Spleen (tissue), 7 donors: ENCODE measurements around the gene MARCHF2.

Source experiments
- POLR2AphosphoS5 ChIP-seq, 3 donors: sonication (generic); formaldehyde crosslinking; IDR thresholded peaks; one replicate each; pipeline ENCODE4 v1.5.1; 2017; ENCODE audit warnings: antibody characterized with exemption in 3 of 3
- TF ChIP-seq, protein P1 (sequence below), 11 experiments: fragments of 200-600 bp in 7 of 11; fragments of 450-650 bp in 4 of 11; sonication (generic) in 4 of 11; IDR thresholded peaks in 8 of 11; conservative IDR thresholded peaks in 3 of 11; 1 replicate in 7 of 11; 2 replicates in 4 of 11; pipeline versions ENCODE4 v1.4.0 to v1.8.0; 2016 to 2021; ENCODE audit warnings: antibody characterized with exemption in 11 of 11, inconsistent platforms in 4 of 11, mild to moderate bottlenecking in 1 of 11
- donor health status: DM: no; HTN: no; CAD: no; lungs with moderate emphysema.
- donor health status: DM: no; HTN: no; CAD: no.
- donor health status: DM: no; HTN: no; CAD: no.

DNA sequence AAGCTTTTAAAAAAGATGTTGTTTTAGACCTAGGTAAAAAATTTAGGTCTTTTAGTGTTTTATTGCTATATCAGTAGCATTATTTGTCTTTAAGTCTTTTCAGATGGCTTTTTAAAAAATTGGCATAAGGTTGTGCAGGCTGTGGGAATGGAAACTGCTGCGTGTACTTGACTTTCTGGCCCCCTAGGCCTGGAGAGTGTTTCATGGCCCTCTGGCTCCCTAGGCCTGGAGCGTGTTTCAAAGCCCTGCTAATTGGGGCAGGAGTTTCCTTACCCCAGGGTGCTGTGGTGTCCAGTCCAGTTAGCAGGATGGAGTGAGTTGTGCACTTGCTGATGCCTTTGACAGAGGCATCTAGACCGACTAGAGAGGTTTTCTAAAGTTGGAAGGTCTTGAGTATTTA is 65.5 kb downstream of the MARCHF2 start:
- TF ChIP-seq, protein P1, sequence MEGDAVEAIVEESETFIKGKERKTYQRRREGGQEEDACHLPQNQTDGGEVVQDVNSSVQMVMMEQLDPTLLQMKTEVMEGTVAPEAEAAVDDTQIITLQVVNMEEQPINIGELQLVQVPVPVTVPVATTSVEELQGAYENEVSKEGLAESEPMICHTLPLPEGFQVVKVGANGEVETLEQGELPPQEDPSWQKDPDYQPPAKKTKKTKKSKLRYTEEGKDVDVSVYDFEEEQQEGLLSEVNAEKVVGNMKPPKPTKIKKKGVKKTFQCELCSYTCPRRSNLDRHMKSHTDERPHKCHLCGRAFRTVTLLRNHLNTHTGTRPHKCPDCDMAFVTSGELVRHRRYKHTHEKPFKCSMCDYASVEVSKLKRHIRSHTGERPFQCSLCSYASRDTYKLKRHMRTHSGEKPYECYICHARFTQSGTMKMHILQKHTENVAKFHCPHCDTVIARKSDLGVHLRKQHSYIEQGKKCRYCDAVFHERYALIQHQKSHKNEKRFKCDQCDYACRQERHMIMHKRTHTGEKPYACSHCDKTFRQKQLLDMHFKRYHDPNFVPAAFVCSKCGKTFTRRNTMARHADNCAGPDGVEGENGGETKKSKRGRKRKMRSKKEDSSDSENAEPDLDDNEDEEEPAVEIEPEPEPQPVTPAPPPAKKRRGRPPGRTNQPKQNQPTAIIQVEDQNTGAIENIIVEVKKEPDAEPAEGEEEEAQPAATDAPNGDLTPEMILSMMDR (IDR thresholded peaks at IDR 0.05 in 8 of 11, conservative IDR thresholded peaks at IDR 0.05 in 3 of 11), result no peak
- no peak for TF ChIP-seq POLR2AphosphoS5 (IDR thresholded peaks at IDR 0.05)
